HEK293 (cell line): Measurements from ENCODE around the gene GRIK4.

Experiments
- CTCF ChIA-PET: fragments of 350-600 bp; formaldehyde crosslinking; extraction: SDS; loops from one replicate; lab custom pipeline; 2021; ENCODE audit warnings: antibody characterized with exemption; lab: Yijun Ruan, JAX
- POLR2A ChIA-PET: fragments of 300-600 bp; formaldehyde crosslinking; extraction: SDS; loops from one replicate; lab custom pipeline; 2020; ENCODE audit warnings: antibody characterized with exemption, inconsistent platforms; lab: Yijun Ruan, JAX
- H3K27ac ChIP-seq: fragments of 200-500 bp; sonication (Bioruptor generic); 2 replicates; pipeline ENCODE4 v1.5.1; 2014; ENCODE audit warnings: low read depth, low read length, control low read depth, inconsistent platforms; ENCODE audit errors: extremely low read depth
- H3K36me3 ChIP-seq, 2 experiments: fragments of 200-500 bp in 1 of 2; sonication (Bioruptor generic) in 1 of 2; 1 replicate in 1 of 2; 2 replicates in 1 of 2; pipeline ENCODE4 v1.5.1; 2014 to 2017; ENCODE audit warnings: inconsistent platforms in 2 of 2, low read length in 2 of 2; ENCODE audit not compliant: control insufficient read depth in 2 of 2, insufficient read depth in 1 of 2
- H3K4me1 ChIP-seq: fragments of 200-500 bp; sonication (Bioruptor generic); 2 replicates; pipeline ENCODE4 v1.5.1; 2014; ENCODE audit warnings: mild to moderate bottlenecking, low read length, inconsistent platforms; ENCODE audit not compliant: control insufficient read depth, insufficient read depth
- H3K4me3 ChIP-seq: 2 replicates; pipeline ENCODE4 v1.5.1; 2011; ENCODE audit warnings: low read depth, mild to moderate bottlenecking, control low read depth, low read length, moderate library complexity
- H3K9me3 ChIP-seq: fragments of 200-500 bp; sonication (Bioruptor generic); 2 replicates; pipeline ENCODE4 v1.5.1; 2014; ENCODE audit warnings: low read depth, low read length, inconsistent platforms; ENCODE audit not compliant: control insufficient read depth, insufficient read depth
- BCL11B ChIP-seq: fragments of 450-650 bp; formaldehyde crosslinking; IDR thresholded peaks from 2 replicates; pipeline ENCODE4 v1.5.1; 2016; ENCODE audit warnings: low read depth, missing biosample characterization, missing genetic modification characterization
- GFI1B ChIP-seq: fragments of 450-650 bp; formaldehyde crosslinking; IDR thresholded peaks from 2 replicates; pipeline ENCODE4 v1.5.1; 2016; ENCODE audit warnings: missing biosample characterization, missing genetic modification characterization
- PRDM1 ChIP-seq: fragments of 450-650 bp; formaldehyde crosslinking; IDR thresholded peaks from 2 replicates; pipeline ENCODE4; 2016; ENCODE audit warnings: missing biosample characterization, missing genetic modification characterization
- REPIN1 ChIP-seq: fragments of 450-650 bp; formaldehyde crosslinking; IDR thresholded peaks from 2 replicates; pipeline ENCODE4 v1.5.1; 2017; ENCODE audit warnings: missing biosample characterization, missing genetic modification characterization, low read depth
- SETDB1 ChIP-seq: IDR thresholded peaks from one replicate; pipeline ENCODE4 v1.6.1; 2017; ENCODE audit warnings: mild to moderate bottlenecking, low read length, moderate library complexity, mixed read lengths; ENCODE audit not compliant: insufficient read length
- ZBTB7A ChIP-seq: fragments of 450-650 bp; formaldehyde crosslinking; IDR thresholded peaks from 2 replicates; pipeline ENCODE4 v1.5.1; 2016; ENCODE audit warnings: low read depth, missing biosample characterization, missing genetic modification characterization
- ZFHX2 ChIP-seq: fragments of 450-650 bp; formaldehyde crosslinking; conservative IDR thresholded peaks from 2 replicates; pipeline ENCODE4 v1.5.1; 2016; ENCODE audit warnings: missing biosample characterization, missing genetic modification characterization
- ZNF223 ChIP-seq: fragments of 450-650 bp; formaldehyde crosslinking; IDR thresholded peaks from 2 replicates; pipeline ENCODE4 v1.5.1; 2016; ENCODE audit warnings: missing biosample characterization, missing genetic modification characterization
- ZNF248 ChIP-seq: fragments of 450-650 bp; formaldehyde crosslinking; IDR thresholded peaks from 2 replicates; pipeline ENCODE4 v1.5.1; 2017; ENCODE audit warnings: missing biosample characterization, missing genetic modification characterization
- ZNF560 ChIP-seq: fragments of 450-650 bp; formaldehyde crosslinking; IDR thresholded peaks from 2 replicates; pipeline ENCODE4 v1.5.1; 2017; ENCODE audit warnings: missing biosample characterization, missing genetic modification characterization, borderline replicate concordance
- ZNF596 ChIP-seq: fragments of 450-650 bp; IDR thresholded peaks from 2 replicates; pipeline ENCODE4 v1.5.0; 2018; ENCODE audit warnings: missing biosample characterization, mild to moderate bottlenecking, missing genetic modification characterization, moderate library complexity
- ZNF621 ChIP-seq: fragments of 450-650 bp; formaldehyde crosslinking; IDR thresholded peaks from 2 replicates; pipeline ENCODE4 v1.5.1; 2017; ENCODE audit warnings: missing biosample characterization, missing genetic modification characterization
- ZNF626 ChIP-seq: fragments of 450-650 bp; sonication (Bioruptor Pico); formaldehyde crosslinking; IDR thresholded peaks from 2 replicates; pipeline ENCODE4 v1.5.1; 2018; ENCODE audit warnings: missing biosample characterization, missing genetic modification characterization, inconsistent platforms
- ZNF645 ChIP-seq: fragments of 450-650 bp; formaldehyde crosslinking; IDR thresholded peaks from 2 replicates; pipeline ENCODE4; 2016; ENCODE audit warnings: missing biosample characterization, missing genetic modification characterization
- ZNF664 ChIP-seq: fragments of 450-650 bp; formaldehyde crosslinking; IDR thresholded peaks from 2 replicates; pipeline ENCODE4 v1.5.1; 2016; ENCODE audit warnings: missing biosample characterization, missing genetic modification characterization
- ZNF707 ChIP-seq: fragments of 450-650 bp; formaldehyde crosslinking; IDR thresholded peaks from 2 replicates; pipeline ENCODE4 v1.5.1; 2016; ENCODE audit warnings: missing biosample characterization, missing genetic modification characterization
- ZNF837 ChIP-seq: fragments of 450-650 bp; formaldehyde crosslinking; IDR thresholded peaks from 2 replicates; pipeline ENCODE4 v1.5.1; 2016; ENCODE audit warnings: missing biosample characterization, missing genetic modification characterization
- TF ChIP-seq, protein P1 (sequence below): fragments of 450-650 bp; formaldehyde crosslinking; IDR thresholded peaks from 2 replicates; pipeline ENCODE4 v1.5.1; 2016; ENCODE audit warnings: missing biosample characterization, missing genetic modification characterization, low read depth
- TF ChIP-seq, protein P2 (sequence below): fragments of 450-650 bp; formaldehyde crosslinking; IDR thresholded peaks from 2 replicates; pipeline ENCODE4 v1.5.1; 2016; ENCODE audit warnings: missing biosample characterization, missing genetic modification characterization

GRIK4 gene

DNA sequence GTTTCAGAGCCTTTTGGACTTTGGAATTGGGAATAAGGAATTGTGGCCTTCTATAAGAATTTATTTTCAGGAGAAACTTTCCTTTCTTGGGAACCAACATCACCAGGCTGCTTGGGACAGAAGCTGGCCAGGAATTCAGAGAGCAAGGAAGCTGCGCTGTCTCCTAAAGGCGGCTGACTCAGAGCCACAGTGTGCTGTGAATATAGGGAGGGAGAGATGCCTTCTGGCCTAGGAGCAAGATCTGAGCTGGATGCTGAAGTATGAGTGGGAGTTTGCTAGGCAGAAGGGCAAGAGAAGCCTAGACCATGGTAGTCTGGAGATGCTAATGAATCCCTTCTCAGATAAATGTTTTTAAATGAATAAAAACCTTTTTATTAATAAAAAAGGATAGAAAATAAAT, 298.7 kb downstream of the GRIK4 start:
- Histone ChIP-seq H3K9me3 (no peaks in the 10 kb centered on the region), H3K4me3 (no peak overlapping the region), H3K4me1 (no peaks in the 10 kb centered on the region), H3K27ac (no peak overlapping the region), H3K36me3 (no peaks in the 10 kb centered on the region)
- ChIA-PET POLR2A (no interaction called here), CTCF (interaction anchor here (2.7 kb wide), 1 partner anchor 8 kb away, joined by 12 read pairs; no protein-coding TSS in a partner anchor)
- TF ChIP-seq ZFHX2 (tag by site-specific recombination), result no peak
- TF ChIP-seq ZNF560, result no peak
- no peak for TF ChIP-seq ZNF645 (tag by site-specific recombination)
- TF ChIP-seq BCL11B, result no peak
- no peak for TF ChIP-seq GFI1B
- TF ChIP-seq, protein P1, sequence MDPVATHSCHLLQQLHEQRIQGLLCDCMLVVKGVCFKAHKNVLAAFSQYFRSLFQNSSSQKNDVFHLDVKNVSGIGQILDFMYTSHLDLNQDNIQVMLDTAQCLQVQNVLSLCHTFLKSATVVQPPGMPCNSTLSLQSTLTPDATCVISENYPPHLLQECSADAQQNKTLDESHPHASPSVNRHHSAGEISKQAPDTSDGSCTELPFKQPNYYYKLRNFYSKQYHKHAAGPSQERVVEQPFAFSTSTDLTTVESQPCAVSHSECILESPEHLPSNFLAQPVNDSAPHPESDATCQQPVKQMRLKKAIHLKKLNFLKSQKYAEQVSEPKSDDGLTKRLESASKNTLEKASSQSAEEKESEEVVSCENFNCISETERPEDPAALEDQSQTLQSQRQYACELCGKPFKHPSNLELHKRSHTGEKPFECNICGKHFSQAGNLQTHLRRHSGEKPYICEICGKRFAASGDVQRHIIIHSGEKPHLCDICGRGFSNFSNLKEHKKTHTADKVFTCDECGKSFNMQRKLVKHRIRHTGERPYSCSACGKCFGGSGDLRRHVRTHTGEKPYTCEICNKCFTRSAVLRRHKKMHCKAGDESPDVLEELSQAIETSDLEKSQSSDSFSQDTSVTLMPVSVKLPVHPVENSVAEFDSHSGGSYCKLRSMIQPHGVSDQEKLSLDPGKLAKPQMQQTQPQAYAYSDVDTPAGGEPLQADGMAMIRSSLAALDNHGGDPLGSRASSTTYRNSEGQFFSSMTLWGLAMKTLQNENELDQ (tag by site-specific recombination), result no peak

DNA sequence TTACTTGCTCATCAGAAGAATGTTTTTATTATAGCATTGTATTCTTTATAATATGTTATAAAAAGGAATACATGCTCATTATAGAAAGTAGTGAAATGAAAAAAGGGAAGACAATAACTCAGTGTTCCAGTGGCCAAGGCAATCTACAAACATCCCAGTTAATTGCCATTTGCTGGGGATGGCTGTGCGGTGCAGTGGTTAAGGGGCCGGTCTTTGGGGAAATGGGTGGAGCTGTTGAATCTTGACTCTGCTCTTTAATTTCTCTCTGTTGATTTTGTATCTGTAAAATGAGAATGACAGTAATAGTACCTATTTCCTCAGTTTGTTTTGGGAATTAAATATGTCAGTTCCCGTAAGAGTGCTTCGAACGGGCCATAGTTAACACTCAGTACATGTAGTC, 299.7 kb downstream of the GRIK4 start:
- no peak for TF ChIP-seq ZNF596 (tag by site-specific recombination)
- no peak for TF ChIP-seq ZBTB7A (tag by site-specific recombination)
- TF ChIP-seq PRDM1 (tag by site-specific recombination), result no peak
- TF ChIP-seq ZNF626 (tag by site-specific recombination), result no peak
- no peak for TF ChIP-seq ZNF837
- no peak for TF ChIP-seq ZNF248 (tag by site-specific recombination)
- TF ChIP-seq ZNF707 (tag by site-specific recombination), result no peak
- TF ChIP-seq ZNF664 (tag by site-specific recombination), result no peak
- TF ChIP-seq ZNF223 (tag by site-specific recombination), result no peak
- TF ChIP-seq SETDB1, result no peak
- no peak for TF ChIP-seq ZNF560
- TF ChIP-seq REPIN1 (tag by site-specific recombination), result no peak
- no peak for TF ChIP-seq ZNF621 (tag by site-specific recombination)
- TF ChIP-seq, protein P2, sequence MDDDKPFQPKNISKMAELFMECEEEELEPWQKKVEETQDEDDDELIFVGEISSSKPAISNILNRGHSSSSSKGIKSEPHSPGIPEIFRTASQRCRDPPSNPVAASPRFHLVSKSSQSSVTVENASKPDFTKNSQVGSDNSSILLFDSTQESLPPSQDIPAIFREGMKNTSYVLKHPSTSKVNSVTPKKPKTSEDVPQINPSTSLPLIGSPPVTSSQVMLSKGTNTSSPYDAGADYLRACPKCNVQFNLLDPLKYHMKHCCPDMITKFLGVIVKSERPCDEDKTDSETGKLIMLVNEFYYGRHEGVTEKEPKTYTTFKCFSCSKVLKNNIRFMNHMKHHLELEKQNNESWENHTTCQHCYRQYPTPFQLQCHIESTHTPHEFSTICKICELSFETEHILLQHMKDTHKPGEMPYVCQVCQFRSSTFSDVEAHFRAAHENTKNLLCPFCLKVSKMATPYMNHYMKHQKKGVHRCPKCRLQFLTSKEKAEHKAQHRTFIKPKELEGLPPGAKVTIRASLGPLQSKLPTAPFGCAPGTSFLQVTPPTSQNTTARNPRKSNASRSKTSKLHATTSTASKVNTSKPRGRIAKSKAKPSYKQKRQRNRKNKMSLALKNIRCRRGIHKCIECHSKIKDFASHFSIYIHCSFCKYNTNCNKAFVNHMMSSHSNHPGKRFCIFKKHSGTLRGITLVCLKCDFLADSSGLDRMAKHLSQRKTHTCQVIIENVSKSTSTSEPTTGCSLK (tag by site-specific recombination), result no peak
- CTCF ChIA-PET, result interaction anchor here (2.7 kb wide), 1 partner anchor 9 kb away, joined by 12 read pairs; no protein-coding TSS in a partner anchor
- H3K36me3 ChIP-seq, result no peaks in the 10 kb centered on the region

More for the DNA sequence above, 299.7 kb downstream of the GRIK4 start:
- Histone ChIP-seq H3K27ac (no peak overlapping the region), H3K9me3 (no peaks in the 10 kb centered on the region), H3K4me1 (no peaks in the 10 kb centered on the region), H3K4me3 (no peak overlapping the region)
- POLR2A ChIA-PET, result no interaction called here
